Activated T-cell treated with anti-CD3 and anti-CD28 coated beads, Interleukin-2, amount 50 U/mL, for 1 hour (primary cell): ENCODE results near the gene LRRN2.

Experiments
- DNase-seq: peaks from one replicate; pipeline ENCODE4 v3.0.0-alpha.2; 2020

The LRRN2 gene

DNA sequence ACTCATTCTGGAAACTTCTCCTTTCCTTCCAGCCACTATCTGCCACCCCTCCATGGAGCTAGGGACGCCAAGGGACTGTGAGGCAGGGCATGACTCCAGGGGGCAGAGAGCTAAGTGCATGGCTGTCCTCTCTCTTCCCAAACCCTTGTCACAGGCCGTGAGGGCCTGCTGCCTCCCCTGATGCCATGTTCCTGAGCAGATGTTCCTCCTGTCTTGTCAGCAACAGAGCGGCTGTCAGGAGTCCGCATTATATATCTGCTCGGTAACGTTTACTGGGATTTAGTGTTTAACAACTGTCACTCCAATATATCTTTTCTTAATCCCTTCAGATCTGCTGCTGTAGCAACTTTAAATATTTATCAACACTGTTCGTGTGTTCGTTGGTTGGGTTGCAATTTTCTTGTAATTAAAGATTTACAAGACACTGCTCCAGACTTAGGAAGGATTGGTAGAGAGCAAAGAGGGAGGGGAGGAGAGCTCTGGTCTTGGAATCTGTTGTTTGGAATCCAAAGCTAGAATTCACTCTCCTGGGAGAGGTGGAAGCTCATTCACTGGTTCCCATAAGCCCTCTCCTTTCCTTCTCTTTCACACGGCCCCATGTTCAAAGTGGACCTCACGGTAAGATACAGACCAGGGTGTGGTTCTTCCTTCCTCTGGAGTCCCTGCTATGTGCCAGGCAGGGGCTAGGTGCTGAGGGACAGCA, 93.1 kb downstream of the LRRN2 start:
- no peak for DNase-seq

GRCh38 chr1:204591473-204592090, 94.0 kb downstream of the LRRN2 start:
- no peak for DNase-seq

DNA sequence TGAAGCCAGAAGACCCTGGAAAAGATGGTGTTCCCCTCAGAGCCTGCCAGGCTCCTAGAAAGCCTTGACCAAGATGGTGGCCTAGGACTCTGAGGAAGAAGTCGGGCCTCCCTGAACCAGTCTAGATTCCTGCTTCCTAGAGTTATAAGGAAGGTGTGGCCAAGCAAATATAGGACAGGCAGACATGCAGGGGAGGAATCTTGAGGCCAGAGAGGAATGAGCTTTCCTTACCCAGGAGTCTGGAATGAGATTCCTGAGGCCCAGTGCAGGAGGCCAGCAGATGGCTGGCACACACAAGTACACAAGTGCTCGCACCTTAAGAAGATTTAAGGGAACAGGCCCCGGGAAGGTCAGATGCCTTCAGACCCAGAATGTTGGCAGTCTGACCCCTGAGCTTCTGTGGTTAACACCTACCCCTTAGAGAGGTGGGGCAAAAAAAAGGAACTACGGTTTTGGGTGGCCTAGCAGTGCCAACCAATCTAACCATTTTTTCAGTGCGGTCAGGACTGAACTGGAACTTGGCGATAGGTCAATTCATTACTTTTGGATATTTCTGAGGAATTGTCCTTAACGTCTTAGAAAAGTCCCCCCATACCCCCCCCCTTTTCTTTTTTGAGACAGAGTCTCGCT, 96.0 kb downstream of the LRRN2 start:
- DNase-seq, result no peak

DNA sequence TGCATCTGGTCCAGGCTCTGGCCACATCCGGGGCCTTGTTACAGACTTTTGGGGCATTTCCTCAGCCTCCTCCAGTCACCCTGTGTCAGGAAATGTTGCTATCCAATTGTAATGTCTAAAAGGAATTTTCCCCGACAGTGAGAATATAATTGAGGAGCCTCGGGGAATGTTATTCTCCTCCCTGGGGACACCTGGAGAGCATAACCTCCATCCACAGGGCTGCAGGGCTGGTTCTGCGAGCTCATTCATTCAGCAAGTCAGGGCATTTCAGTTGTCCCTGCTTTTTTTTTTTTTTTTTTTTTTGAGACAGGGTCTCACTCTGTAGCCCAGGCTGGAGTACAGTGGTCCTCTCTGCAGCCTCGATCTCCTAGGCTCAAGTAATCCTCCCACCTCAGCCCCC, 96.7 kb downstream of the LRRN2 start:
- no peak for DNase-seq

DNA sequence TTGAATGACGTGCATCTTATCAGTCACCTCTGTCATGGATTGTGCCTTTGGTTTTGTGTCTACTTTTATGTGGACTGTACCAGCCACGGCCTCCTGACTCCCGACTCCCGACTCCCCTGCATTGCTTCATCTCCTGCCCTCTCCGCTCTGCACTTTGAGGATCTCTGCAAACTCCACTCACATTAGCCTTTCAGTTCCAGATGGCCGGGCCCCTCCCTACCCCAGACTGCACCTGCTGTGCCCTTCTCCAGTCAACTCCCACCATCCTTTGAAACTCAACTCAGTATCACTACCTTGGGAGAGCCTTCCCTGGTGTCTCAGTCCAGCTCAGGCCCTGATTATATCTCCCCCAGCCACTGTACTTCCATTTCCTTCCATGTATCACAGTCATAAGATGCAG, 97.9 kb downstream of the LRRN2 start:
- no peak for DNase-seq

- no peak for DNase-seq
Observed at GRCh38 chr1:204584699-204585372, 100.7 kb downstream of the LRRN2 start.

GRCh38 chr1:204583909-204584632, 101.5 kb downstream of the LRRN2 start:
- no peak for DNase-seq

- no peak for DNase-seq
Observed at GRCh38 chr1:204581759-204582158, 103.8 kb downstream of the LRRN2 start.

GRCh38 chr1:204580862-204581261, 104.7 kb downstream of the LRRN2 start:
- DNase-seq, result no peak

GRCh38 chr1:204579681-204580080, 105.9 kb downstream of the LRRN2 start:
- DNase-seq, result no peak

- DNase-seq, result no peak
Observed at GRCh38 chr1:204578867-204579664, 106.5 kb downstream of the LRRN2 start.

GRCh38 chr1:204577794-204578478, 107.6 kb downstream of the LRRN2 start:
- no peak for DNase-seq

DNA sequence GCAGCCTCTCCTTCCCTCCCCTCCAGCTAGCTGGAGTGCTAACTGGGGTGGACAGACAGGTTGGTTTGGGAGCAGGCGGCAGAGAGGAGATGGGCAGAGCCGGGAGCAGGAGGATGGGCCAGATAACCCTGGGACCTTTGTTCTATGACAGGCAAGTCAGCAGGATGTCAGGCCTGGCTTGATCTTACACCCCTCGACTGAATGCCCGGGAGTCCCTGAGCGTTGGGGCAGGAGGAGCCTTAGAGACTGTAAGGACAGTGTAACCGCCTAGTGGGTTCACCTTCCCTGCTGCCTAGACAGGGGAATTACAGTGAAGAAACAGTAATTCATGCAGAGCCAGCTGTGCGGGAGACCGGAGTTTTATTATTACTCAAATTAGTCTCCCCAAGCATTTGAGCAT, 109.1 kb downstream of the LRRN2 start:
- no peak for DNase-seq

GRCh38 chr1:204575221-204576190, 110.0 kb downstream of the LRRN2 start:
- no peak for DNase-seq

- no peak for DNase-seq
Observed at GRCh38 chr1:204574865-204575163, 110.7 kb downstream of the LRRN2 start.

- no peak for DNase-seq
Observed at GRCh38 chr1:204574016-204574864, 111.3 kb downstream of the LRRN2 start.

DNA sequence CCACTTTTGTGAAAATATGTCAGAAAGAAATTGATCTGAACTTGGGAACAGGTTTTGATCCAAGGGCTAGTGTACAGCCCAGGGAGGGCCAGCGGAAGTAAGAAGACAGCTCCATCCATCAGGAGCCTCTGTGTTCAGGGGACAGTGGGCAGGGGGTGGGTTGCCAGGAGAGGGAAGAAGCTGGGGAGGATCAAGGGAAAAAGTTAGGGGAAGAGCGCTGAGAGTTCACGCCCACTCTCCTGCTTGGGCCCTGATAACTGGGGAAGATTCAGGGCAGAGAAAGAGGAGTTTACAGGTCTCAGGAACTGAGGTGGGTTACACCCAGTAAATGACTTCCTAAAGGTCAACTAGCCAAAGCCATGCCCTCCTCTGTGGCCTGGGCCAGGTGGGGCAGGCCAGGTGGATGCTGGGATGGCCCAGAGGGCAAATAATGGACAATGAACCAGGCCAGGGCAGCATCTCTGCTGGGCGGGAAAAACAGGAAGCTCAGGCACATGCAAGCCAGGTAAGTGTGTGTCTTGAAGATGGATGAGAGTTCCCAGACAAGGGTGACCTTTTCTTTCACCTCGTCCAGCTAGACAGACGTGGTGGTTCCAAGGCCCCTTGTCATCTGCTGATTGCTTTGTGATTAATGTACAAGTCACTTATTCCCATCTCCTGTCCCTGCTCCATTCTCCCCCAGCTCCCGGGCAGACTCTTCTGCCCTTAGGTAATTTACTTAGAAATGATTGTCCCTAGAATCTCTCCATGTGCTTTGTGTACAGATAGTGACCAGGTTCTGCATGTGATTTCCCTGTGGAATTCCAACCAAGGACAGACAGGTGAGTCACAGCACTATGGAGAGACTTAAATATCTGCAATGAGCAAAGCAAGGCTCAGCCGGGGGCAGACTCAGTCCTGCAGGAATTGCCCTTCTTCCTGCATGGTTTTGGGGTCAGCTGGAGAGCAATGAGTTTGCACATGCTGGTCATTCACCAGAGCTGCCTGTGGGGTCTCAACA, 112.3 kb downstream of the LRRN2 start:
- no peak for DNase-seq

DNA sequence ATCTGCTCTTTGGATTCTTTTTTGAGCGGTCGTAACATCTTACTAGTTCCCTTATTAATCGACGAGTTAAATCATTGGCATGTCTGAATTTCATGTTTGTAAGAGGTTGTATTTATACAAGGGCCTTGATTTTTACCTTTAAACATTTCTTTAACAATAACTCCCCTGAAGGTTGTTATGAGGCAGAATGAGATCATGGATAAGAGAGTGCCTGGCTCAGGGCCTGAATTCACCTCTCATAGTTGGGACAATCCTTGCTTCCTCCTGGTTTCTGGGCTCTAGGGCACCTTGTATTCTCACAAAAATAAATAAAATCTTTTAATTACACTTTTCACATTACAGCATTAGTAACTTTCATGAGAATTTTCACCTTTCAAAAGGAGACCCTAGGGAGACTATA, 113.9 kb downstream of the LRRN2 start:
- DNase-seq, result no peak
